Lung (tissue), 12 donors: Measurements from ENCODE around the gene ESPNL. TPM values are rescaled to one million over a fixed set of nuclear protein-coding genes. Genes with fewer than 3 reads are reported as not detected.
"Not testable (repeated sequence)": the region's sequence is repeated elsewhere in the genome, so short reads cannot be mapped to it uniquely, and the experiment has no call there.

Experiments
- ATAC-seq: fragments of 200-7000 bp; cut with Tn5 transposase; one replicate; pipeline ENCODE4 v1.9.1; 2020; ENCODE audit warnings: moderate number of reproducible peaks; ENCODE audit not compliant: insufficient read depth, low FRiP score
- DNase-seq, 3 donors: peaks; one replicate each; pipeline ENCODE4 v3.0.0-alpha.2; 2013 to 2017
- H3K27ac ChIP-seq, 2 donors: one replicate each; pipeline ENCODE4 v1.5.1; 2013; ENCODE audit warnings: mild to moderate bottlenecking in 2 of 2, moderate library complexity in 2 of 2, control low read depth in 1 of 2, inconsistent platforms in 1 of 2, low read depth in 1 of 2, low read length in 1 of 2
- H3K27me3 ChIP-seq, 3 donors: one replicate each; pipeline ENCODE4 v1.5.1; 2013; ENCODE audit warnings: low read length in 2 of 3; ENCODE audit not compliant: control insufficient read depth in 3 of 3, insufficient read depth in 3 of 3
- H3K36me3 ChIP-seq, 4 donors: one replicate each; pipeline ENCODE4 v1.5.1; 2013; ENCODE audit warnings: low read length in 4 of 4, mild to moderate bottlenecking in 1 of 4, moderate library complexity in 1 of 4; ENCODE audit not compliant: control insufficient read depth in 4 of 4, insufficient read depth in 4 of 4
- H3K4me1 ChIP-seq, 5 donors: one replicate each; pipeline ENCODE4 v1.5.1; 2013; ENCODE audit warnings: low read length in 5 of 5, mild to moderate bottlenecking in 2 of 5, moderate library complexity in 1 of 5; ENCODE audit not compliant: control insufficient read depth in 5 of 5, insufficient read depth in 5 of 5
- H3K4me3 ChIP-seq: one replicate; pipeline ENCODE4 v1.5.1; 2013; ENCODE audit warnings: mild to moderate bottlenecking, control low read depth, moderate library complexity
- H3K9ac ChIP-seq, 2 donors: one replicate each; pipeline ENCODE4 v1.5.1; 2013; ENCODE audit warnings: low read length in 2 of 2, control low read depth in 1 of 2; ENCODE audit not compliant: insufficient read depth in 1 of 2
- H3K9me3 ChIP-seq, 4 donors: one replicate each; pipeline ENCODE4 v1.5.1; 2013; ENCODE audit warnings: low read length in 3 of 4, mild to moderate bottlenecking in 1 of 4, moderate library complexity in 1 of 4; ENCODE audit not compliant: control insufficient read depth in 4 of 4, insufficient read depth in 3 of 4
- CTCF ChIP-seq: IDR thresholded peaks from 2 replicates; pipeline ENCODE4 v1.5.1; 2012; ENCODE audit warnings: mild to moderate bottlenecking; ENCODE audit errors: control extremely low read depth, extremely low read depth
- WGBS, 2 donors: extraction: QIAGEN DNeasy Blood & Tissue Kit; methylation state at CpG; one replicate each; pipeline ENCODE4 v1.1.7; 2013; 5-methylcytosine and 5-hydroxymethylcytosine counted together
- polyA plus RNA-seq, 2 donors: library from polyadenylated mRNA; stranded (reverse); fragments of 200-250 nt; gene quantifications; one replicate each; pipeline ENCODE4 v1.2.1, GENCODE V29; 2013
- total RNA-seq, 2 donors: library from RNA; depleted of rRNA in 1 of 2; stranded (reverse); fragments of >200 nt in 1 of 2; gene quantifications; one replicate each; pipeline ENCODE4 v1.2.1, GENCODE V29; 2014 to 2021
- donor health status: control.
- donor health status: control.
- donor health status: Bipolar disorder and iron deficiency.
- donor health status: healthy.
- donor health status: DM: yes; HTN: yes; CAD: no.

The ESPNL gene
- total and polyA plus RNA-seq, 4 donors: 0.07 to 3.0 (median 1.2) TPM

GRCh38 chr2:238114331-238114841 lies 14.2 kb downstream of the ESPNL start:
- H3K4me1 ChIP-seq: no peaks in the 10 kb centered on the region
- no peaks in the 10 kb centered on the region for H3K36me3 ChIP-seq
- DNase-seq: no peak
- no peak overlapping the region for H3K4me3 ChIP-seq
- H3K9me3 ChIP-seq: peaks cover 0 to 4% (median 1%) of the 10 kb centered on the region in 4 donors
- peaks cover 0 to 5% (median 0%) of the 10 kb centered on the region in 3 donors for H3K27me3 ChIP-seq
- no peak overlapping the region for H3K27ac ChIP-seq
- 75 to 80% methylated on average over 16 of the region's 16 CpGs for WGBS, 2 donors
- H3K9ac ChIP-seq: no peak overlapping the region
- ATAC-seq: no peak
- TF ChIP-seq CTCF: no peak

- Histone ChIP-seq H3K27me3 (peaks cover 0 to 5% (median 0%) of the 10 kb centered on the region in 3 donors), H3K4me1 (no peaks in the 10 kb centered on the region), H3K4me3 (no peak overlapping the region), H3K27ac (no peak overlapping the region), H3K36me3 (no peaks in the 10 kb centered on the region), H3K9ac (no peak overlapping the region), H3K9me3 (peaks cover 0 to 4% (median 1%) of the 10 kb centered on the region in 4 donors)
- no peak for DNase-seq
- 92% methylated on average over 32 of the region's 32 CpGs for WGBS, 2 donors
- no peak for ATAC-seq
- TF ChIP-seq CTCF: no peak
These were observed 14.9 kb downstream of the ESPNL start for GRCh38 chr2:238114851-238115660.

GRCh38 chr2:238115709-238116108 lies 15.6 kb downstream of the ESPNL start:
- DNase-seq: peak in 1 of 3 donors; percentile 11
- H3K36me3 ChIP-seq, H3K9me3 ChIP-seq, H3K9ac ChIP-seq, H3K27me3 ChIP-seq, H3K27ac ChIP-seq, H3K4me1 ChIP-seq, ATAC-seq, H3K4me3 ChIP-seq: not testable (repeated sequence)
- WGBS, 2 donors: 91 to 97% methylated on average over 12 of the region's 12 CpGs
